NCI-H2196 treated with DMSO at 0.1 percent for 48 hours (cell line): ENCODE results near the gene SLC9A3.

Source experiments
- DNase-seq: peaks from one replicate; lab custom pipeline; 2025; ENCODE audit not compliant: unreplicated experiment; lab: John Stamatoyannopoulos, UW

Gene SLC9A3

GRCh38 chr5:464446-464842 lies 59.8 kb downstream of the SLC9A3 start:
- DNase-seq: no peak

DNA sequence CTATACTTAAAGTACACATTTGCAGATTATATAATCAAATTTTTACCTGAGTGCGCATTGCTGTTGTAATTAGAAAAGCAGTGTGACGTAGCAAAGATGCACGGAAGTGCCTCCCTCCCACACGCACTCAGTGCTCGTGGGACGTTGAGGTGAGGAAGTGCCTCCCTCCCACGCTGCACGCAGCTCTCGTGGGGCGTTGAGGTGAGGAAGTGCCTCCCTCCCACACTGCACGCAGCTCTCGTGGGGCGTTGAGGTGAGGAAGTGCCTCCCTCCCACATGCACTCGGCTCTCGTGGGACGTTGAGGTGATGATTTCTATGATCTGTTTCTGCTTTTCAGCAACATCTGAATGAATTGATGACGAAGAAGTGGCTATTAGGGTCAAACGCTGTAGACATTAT lies 60.3 kb downstream of the SLC9A3 start:
- no peak for DNase-seq

GRCh38 chr5:463301-463700 lies 60.9 kb downstream of the SLC9A3 start:
- no peak for DNase-seq

DNA sequence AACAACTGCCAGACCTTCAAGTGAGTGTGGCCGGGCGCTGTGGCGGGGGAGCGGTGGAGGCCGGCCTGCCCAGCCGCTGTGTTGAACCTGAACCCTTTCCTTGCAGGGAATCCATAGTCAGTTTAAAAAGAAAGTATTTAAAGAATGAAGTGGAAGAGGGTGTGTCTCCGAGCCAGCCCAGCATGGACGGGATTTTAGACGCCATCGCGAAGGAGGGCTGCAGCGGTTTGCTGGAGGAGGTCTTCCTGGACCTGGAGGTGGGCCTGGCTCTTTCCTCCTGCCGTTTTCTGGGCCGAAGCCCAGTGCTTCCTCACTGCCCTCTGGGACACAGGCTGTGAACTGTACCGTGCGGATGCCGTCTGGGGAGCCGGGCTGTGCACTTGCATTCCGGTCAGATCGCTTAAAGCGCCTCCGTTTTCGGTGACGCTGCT lies 62.2 kb downstream of the SLC9A3 start:
- no peak for DNase-seq

DNA sequence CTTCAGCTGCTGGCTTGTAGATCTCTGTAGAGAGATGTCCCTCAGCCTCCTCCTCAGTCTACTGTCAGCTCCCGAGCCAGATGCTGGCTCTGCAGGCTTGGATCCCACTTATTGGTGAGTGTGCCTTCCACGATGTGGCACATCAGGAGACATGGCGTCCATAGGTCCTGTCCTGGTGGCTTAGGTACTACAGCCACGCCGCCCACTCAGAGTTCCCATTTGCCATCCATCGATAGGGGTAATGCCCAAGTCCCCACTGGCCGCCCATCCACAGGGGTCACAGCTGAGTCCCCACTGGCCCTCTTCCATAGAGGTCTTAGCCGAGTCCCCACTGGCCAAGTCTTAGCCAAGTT lies 64.0 kb downstream of the SLC9A3 start:
- no peak for DNase-seq

DNA sequence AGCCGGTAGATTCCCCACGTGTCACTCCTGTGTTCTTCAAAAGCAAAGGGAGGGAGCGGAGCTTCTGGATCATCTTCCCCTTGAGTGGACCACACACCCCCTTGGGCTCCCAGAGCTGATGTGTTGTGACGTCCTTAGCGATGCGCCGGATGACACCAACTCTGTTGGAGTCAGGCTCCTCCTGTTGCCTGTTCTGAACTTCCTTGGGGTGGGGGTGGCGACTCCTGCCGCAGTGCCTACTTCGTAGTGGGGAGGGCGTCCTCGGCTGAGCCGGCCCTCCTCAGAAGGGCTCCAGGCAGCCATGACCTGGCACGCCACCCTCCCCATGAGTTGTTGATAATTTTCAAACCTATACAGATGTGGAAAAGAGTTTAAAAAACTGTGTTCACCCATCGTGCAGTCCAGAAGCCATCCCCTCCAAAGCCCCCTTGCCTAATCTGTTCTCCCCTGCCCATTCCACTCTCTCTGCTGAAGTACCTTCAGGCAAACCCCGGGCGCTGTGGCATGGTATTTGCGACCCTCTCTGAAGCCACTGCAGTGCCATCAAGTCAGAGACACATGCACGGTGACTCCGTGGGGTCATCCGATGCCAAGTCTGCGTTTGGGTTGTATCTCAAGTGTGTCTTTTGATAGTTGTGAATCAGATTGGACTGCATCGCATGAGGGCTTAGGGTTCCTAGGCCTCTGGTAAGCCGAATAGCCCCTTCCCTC lies 64.5 kb downstream of the SLC9A3 start:
- no peak for DNase-seq

GRCh38 chr5:458547-459353 lies 65.5 kb downstream of the SLC9A3 start:
- no peak for DNase-seq

GRCh38 chr5:457195-457961 lies 66.9 kb downstream of the SLC9A3 start:
- DNase-seq: no peak

DNA sequence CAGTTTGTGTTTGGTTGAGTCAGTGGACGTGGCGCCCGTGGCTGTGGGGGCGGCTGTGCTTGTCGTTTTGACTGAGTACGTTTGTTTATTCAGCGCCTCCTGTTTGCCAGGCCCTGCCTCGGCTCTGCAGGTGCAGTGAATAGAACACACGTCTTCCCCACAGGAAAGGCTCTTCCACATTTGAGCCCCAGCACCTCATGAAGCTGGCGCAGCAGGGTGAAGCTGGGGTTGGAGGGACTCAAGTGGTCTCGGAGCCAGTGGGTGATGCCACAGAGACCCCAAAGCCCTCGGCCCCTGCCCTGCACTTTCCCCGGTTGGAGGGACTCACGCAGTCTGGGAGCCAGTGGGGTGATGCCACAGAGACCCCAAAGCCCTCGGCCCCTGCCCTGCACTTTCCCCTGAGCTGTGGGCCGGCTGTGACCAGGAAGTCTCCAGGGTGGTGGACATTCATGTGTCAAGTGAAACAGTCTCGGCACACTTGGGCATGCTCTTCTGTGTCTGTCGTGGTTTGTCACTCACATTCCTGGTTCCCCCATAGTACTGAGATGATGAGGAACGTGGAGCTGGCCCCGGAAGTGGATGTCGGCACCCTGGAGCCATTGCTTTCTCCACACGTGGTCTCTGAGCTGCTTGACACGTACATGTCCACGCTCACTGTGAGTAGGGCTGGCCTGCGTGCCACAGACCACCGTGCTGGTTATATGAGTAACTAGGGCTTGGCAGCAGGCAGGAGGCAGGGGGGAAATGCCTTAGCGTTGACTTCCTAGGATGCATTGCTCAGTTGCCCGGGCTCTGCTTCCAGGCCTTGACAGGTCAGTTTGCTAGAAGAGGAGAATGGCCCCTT lies 67.7 kb downstream of the SLC9A3 start:
- DNase-seq: no peak

GRCh38 chr5:455806-456205 lies 68.4 kb downstream of the SLC9A3 start:
- no peak for DNase-seq

DNA sequence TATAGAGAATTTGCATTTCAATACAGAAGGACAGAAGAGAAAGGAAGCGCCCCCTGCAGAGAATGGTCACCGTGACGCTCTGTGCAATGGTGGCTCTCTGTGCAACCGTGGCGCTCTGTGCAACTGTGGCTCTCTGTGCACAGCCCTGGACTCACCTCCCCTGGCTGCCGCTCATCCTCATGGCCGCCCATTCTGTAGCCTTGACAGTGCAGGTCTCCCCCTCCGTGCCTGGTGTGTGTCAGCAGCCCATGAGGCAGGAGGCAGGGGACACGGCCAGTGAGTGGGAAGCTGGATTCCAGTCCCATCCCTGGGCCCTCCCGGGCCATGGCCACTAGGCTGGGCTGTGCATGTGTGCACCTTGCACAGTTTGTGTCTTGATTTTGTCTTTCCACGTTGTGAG lies 69.3 kb downstream of the SLC9A3 start:
- no peak for DNase-seq

DNA sequence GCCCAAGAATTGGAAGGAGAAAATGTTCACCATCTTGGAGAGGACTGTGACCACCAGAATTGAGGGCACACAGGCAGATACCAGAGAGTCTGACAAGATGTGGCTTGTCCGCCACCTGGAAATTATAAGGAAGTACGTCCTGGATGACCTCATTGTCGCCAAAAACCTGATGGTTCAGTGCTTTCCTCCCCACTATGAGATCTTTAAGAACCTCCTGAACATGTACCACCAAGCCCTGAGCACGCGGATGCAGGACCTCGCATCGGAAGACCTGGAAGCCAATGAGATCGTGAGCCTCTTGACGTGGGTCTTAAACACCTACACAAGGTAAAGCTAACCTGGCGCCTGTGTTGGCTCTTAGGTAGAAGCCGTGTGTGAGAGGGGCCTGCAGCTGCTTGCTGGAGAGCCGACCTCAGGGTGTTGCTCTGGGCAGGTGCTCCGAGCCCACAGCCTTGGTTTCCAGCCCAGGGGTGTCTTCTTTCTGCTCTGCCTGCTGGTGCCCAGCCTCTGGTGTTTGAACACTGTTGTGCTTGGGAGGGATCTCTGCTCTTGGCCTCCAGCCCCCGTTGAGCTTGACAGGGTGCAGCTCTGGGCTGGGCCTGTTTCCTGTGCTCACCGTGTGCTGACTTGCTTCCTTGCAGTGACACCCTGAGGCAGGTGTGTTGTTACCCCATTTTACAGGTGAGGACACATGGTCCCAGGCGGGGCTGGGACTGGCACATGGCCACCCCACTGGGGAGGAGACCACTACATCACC lies 70.3 kb downstream of the SLC9A3 start:
- no peak for DNase-seq

DNA sequence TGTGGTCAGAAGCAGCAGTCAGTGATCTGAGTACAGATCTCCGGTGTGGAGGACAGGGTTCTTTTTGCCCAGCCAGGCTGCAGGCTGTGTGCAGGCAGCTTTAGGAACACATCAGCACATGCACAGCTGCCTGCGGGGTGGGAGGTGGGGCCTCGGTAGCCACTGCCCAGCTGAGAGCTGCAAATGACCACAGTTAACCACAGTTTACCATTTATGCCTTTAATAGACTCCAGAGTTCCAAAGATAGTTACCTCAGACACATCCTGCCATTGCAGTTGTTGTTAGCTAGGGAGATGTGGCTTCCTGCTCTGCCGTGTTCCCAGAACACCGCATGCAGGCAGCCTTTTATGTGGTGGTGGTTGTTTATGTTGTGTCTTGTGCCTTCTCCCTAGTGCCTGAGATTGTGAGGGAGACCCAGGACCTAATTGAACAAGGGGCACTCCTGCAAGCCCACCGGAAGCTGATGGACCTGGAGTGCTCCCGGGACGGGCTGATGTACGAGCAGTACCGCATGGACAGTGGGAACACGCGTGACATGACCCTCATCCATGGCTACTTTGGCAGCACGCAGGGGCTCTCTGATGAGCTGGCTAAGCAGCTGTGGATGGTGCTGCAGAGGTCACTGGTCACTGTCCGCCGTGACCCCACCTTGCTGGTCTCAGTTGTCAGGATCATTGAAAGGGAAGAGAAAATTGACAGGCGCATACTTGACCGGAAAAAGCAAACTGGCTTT lies 71.1 kb downstream of the SLC9A3 start:
- no peak for DNase-seq

GRCh38 chr5:451587-452458 lies 72.4 kb downstream of the SLC9A3 start:
- DNase-seq: no peak

- no peak for DNase-seq
Observed at GRCh38 chr5:449151-449550, 75.1 kb downstream of the SLC9A3 start.

DNA sequence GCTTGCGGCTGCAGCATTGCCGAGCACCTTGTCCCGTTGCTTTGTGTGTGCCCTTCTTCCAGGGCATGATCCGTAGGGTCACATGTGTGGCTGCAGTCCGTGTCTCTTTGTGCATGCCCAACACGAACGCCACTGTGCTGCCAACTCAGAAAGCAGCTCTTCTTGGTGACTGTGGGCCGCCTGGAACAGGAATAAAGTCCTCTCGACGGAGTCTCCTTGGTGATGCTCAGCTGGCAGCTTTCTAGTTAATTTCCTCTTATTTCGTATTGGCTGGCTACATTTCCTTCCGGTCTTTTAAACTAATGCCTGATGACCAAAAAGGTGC lies 75.5 kb downstream of the SLC9A3 start:
- no peak for DNase-seq

GRCh38 chr5:448061-448765 lies 76.0 kb downstream of the SLC9A3 start:
- DNase-seq: no peak

- no peak for DNase-seq
Observed at GRCh38 chr5:447501-447900, 76.7 kb downstream of the SLC9A3 start.
